GM19463 (cell line): ENCODE measurements around the gene SLC25A34.

Source experiments
- ATAC-seq: cut with Tn5 transposase; IDR thresholded peaks from one replicate; pipeline ENCODE4 v1.9.1; 2021; ENCODE audit warnings: mild to moderate bottlenecking, moderate library complexity; ENCODE audit not compliant: unreplicated experiment

SLC25A34 gene

GRCh38 chr1:15732686-15733081 lies 3.4 kb upstream of the SLC25A34 start:
- ATAC-seq = no peak

DNA sequence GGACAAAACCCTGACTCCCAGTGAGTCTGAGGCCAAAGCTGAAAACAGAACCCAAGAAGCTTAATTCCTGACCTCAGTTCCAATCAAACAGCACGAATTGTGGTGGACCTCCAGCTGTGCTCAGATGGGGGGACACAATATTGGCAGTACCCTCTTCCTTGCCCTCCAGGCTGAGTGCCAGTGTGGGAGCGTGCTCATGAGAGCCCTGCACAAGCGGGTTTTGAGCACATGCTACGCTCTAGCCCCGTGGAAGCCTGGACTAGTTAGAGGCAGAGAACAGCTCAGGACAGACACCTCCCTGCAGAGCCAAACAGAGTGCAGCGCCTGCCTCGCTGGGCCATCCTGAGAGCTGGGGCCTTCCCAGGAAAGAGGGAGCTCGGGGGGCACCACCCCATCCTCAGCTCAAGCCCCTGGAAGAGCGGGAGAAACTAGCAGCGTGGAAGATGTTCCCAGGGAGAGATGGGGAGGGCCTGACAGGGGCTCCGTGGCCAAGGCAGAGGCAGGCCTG lies 2.8 kb upstream of the SLC25A34 start:
- ATAC-seq = no peak

DNA sequence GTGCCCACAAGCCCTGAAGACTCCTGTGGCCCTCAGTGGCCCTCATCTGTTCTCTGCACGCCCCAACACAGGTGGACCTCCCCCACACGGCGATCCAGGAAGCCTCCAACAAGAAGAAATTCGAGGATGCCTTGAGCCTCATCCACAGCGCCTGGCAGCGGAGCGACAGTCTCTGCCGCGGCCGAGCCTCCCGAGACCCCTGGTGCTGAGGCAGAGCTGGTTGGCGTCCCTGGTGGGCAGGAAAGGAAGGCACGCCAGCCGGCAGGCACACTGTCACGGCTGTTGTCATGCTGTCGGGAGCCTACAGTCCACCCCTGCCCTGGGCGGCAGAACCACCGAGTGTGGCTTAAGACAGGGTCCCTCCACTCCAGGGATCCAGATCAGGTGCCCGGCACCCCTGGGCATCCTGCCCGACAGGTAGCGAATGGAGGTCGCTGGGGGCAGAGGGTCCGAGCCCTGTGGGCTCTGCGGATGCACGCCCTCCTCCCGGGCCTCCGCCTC lies 2.3 kb upstream of the SLC25A34 start:
- ATAC-seq = no peak

- no peak for ATAC-seq
Observed at GRCh38 chr1:15734296-15734695, 1.8 kb upstream of the SLC25A34 start.

DNA sequence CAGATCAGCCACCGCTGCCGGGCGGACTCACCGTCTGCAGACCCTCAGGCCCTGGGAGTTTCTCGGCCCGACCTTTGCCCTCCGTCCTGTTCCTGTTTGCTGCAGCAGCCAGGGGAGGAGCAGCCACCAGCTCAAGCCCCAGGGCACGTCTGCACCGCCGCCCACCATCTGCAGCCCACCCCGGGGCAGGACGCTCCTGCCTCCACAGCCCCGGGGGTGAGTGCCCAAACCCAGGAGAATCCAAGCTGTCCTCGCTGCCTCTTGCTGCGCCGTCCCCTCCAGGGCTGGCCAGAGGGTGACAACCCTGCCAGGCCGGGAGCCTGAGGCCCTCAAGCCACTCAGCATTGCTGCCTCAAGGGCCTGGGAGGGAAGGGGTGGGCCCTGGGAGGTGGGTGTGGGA lies 1.2 kb upstream of the SLC25A34 start:
- ATAC-seq = no peak

GRCh38 chr1:15735304-15736037 lies 587 bp upstream of the SLC25A34 start:
- no peak for ATAC-seq

DNA sequence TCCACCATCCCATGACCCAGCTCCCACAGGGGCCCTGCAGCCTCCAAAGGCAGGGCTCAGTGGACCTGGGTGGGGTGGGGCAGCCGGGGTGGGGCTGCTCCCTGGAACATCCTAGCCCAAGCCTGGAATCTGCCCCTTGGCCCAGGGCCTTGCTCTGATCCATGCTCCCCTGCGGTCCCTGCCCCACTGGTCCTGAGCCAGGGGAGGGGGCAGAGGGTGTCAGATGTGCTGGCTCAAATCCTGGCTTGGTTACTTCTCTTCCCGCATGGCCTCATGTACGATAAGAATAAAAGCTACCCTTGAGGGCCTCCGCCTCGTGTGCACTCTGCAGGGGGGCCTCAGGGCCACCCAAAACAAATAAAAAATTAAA lies 819 bp downstream of the SLC25A34 start:
- ATAC-seq = no peak

GRCh38 chr1:15737324-15738319 lies 1.6 kb downstream of the SLC25A34 start:
- ATAC-seq = no peak

- ATAC-seq = no peak
Observed at GRCh38 chr1:15738416-15739113, 2.5 kb downstream of the SLC25A34 start.

DNA sequence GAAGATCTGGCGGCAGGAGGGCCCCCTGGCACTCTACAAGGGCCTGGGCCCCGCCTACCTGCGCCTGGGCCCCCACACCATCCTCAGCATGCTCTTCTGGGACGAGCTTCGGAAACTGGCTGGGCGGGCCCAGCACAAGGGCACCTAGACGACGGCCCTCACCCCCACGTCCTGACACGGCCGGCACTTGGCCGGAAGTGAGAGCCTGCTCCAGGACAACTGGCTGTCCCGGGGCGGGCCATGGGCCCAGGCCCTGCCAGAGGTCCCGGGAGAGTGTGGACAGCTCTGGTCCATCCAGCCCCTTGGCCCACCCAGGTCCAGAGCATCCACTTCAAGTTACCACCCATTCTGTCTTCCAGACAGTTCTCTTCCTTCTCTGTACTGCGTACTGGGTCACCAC lies 3.2 kb downstream of the SLC25A34 start:
- no peak for ATAC-seq

DNA sequence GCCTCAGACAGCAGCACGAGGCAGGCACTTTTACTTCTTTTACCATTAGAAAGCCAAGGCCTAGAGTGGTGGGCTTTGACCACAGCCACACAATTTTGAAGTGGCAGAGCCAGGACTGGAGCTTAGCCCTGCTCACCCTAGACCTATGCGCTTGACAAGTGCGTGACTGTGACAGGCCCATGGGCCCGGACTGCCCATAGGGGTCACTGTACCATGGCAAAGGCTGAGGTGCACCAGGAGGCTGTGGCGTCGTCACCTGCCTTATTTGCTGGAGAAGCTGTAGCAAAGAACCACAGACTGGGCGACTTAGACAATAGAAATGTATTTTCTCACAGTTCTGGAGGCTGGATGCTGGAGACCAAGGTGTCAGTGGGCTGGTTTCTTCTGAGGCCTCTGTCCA lies 3.7 kb downstream of the SLC25A34 start:
- ATAC-seq = no peak

GRCh38 chr1:15740924-15741850 lies 5.1 kb downstream of the SLC25A34 start:
- no peak for ATAC-seq

DNA sequence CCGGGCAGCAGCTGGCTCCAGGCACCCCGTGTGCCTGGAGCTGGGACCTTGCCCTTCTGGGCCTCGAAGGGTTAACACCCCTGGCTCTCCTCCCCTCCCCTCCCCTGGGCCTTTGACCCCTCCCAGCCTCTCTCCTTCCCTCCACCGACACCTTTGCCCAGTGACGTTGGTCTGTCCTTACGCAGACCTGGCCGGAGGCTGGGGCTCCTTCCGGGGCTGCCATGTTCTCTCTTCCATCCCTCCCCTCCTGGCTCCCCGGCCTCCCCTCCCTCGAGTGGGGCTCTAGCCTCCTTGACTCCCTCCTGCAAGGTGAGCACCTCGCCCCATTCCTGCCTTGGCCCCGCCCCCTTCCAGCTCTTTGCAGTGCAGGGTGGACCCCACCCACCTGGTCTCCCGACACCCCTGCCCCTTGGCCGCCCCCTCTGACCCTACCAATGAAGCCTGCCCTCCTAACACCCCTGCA lies 6.3 kb downstream of the SLC25A34 start, which contains the start of gene TMEM82:
Gene TMEM82, plus strand, starts transcription at position 161 of the 463 bp plus-strand sequence. Its CDS starts 61 bp downstream, at position 222.
- no peak for ATAC-seq

DNA sequence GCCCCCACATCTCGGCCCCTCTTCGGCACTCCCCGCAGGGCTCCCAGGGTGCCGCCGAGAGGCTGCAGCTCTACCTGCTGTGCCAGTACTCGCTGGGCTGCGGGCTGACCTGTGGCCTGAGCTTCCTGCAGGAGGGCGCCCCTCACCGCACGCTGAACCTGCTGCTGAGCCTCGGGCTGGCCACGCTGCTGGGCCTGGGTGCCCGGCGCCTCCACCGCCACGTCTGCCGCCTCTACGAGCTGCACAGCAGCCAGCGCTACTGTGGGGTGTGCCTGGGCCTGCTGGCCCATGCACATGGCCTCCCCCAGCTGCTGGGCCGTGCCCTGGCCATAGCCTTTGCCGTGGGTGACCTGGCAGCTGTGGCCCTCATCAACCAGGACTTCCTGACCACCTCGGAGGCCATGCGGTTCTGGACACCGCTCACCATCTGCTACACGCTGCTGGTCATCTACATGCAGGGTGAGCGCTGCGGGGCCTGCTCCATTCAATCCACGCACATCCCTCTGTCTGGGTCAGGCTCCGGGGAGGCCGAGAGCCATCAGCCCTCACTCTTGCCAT lies 8.1 kb downstream of the SLC25A34 start:
- no peak for ATAC-seq

- no peak for ATAC-seq
Observed at GRCh38 chr1:15747378-15747777, 11.3 kb downstream of the SLC25A34 start.

DNA sequence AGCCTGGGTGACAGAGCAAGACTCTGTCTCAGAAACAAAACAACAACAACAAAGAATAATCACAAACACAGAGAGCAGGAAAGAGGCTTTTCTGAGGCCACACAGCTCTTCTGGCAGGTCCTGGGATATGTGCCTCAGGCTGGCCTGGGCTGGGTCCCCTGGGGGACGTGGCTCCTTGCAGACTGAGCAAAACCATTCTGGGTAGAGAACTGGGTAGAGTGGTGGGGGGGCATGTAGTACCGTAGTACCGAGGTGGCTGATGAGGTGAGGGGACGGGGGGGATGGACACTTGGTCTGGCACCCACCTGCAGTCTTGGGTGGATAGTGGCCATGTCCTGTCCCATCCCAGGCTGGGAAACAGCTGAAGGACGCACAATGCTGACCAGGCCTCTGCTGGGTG lies 12.2 kb downstream of the SLC25A34 start:
- no peak for ATAC-seq

- ATAC-seq = no peak
Observed at GRCh38 chr1:15748690-15749398, 12.8 kb downstream of the SLC25A34 start.

- ATAC-seq = no peak
Observed at GRCh38 chr1:15749399-15750291, 13.6 kb downstream of the SLC25A34 start.
